ENCODE results near the gene HAPLN3. TPM values are rescaled to one million over a fixed set of nuclear protein-coding genes. Genes with fewer than 3 reads are reported as not detected.

Gene HAPLN3
- total RNA-seq = 5.0 TPM

GRCh38 chr15:88894819-88895767 is at the start of gene HAPLN3:
HAPLN3 (minus strand) TSS chr15:88895544; CDS start chr15:88887298, 8,246 bp downstream.

GRCh38 chr15:88913017-88913849 is 17.9 kb upstream of the HAPLN3 start, which contains the start of gene MFGE8:
MFGE8 (minus strand) TSS chr15:88913379; CDS start chr15:88913319, 60 bp downstream.

Other genes with a start within 250 kb of the HAPLN3 start
- gene ACAN, start 92.1 kb downstream of the HAPLN3 start, total RNA-seq = 0.31 TPM
- 38.5 TPM for gene MFGE8, start 17.8 kb upstream of the HAPLN3 start, total RNA-seq
- gene ABHD2, start 192.9 kb upstream of the HAPLN3 start, total RNA-seq = 90.1 TPM